Activated CD4-positive, alpha-beta T cell treated with anti-CD3 and anti-CD28 coated beads, Interleukin-2, amount 10 ng/mL, durations not matched to agents 7 days and 5 days (primary cell): Measurements from ENCODE around the gene MLXIPL. TPM values are rescaled to one million over a fixed set of nuclear protein-coding genes. Genes with fewer than 3 reads are reported as not detected.
"Not testable (repeated sequence)": the region's sequence is repeated elsewhere in the genome, so short reads cannot be mapped to it uniquely, and the experiment has no call there.

ENCODE experiments used
- CTCF ChIA-PET: fragments of 350-600 bp; sonication (Branson Sonifier 250); formaldehyde crosslinking; loops from one replicate; lab custom pipeline; 2021; ENCODE audit warnings: antibody characterized with exemption; lab: Charles Lee
- POLR2A ChIA-PET: fragments of 350-600 bp; sonication (Branson Sonifier 250); formaldehyde crosslinking; loops from one replicate; lab custom pipeline; 2021; ENCODE audit warnings: antibody characterized with exemption; lab: Charles Lee
- DNase-seq: peaks from one replicate; pipeline ENCODE4 v3.0.0-alpha.2; 2020
- H3K27ac Mint-ChIP-seq: one replicate; pipeline ENCODE4 v1.8.0; 2021; ENCODE audit warnings: mild to moderate bottlenecking, moderate library complexity, mixed read lengths
- H3K27me3 Mint-ChIP-seq: one replicate; pipeline ENCODE4 v1.8.0; 2021; ENCODE audit warnings: mixed read lengths
- H3K36me3 Mint-ChIP-seq: one replicate; pipeline ENCODE4 v1.8.0; 2021; ENCODE audit warnings: low read depth, mixed read lengths
- H3K4me1 Mint-ChIP-seq: one replicate; pipeline ENCODE4 v1.8.0; 2021; ENCODE audit warnings: mixed read lengths
- H3K4me3 Mint-ChIP-seq: one replicate; pipeline ENCODE4 v1.8.0; 2021; ENCODE audit warnings: mild to moderate bottlenecking, moderate library complexity, mixed read lengths
- H3K9me3 Mint-ChIP-seq: one replicate; pipeline ENCODE4 v1.8.0; 2021; ENCODE audit warnings: mixed read lengths
- total RNA-seq, 2 experiments: library from RNA; stranded (reverse); gene quantifications; one replicate each; pipeline ENCODE4 v1.2.3, GENCODE V29; 2021

MLXIPL gene
- total RNA-seq, 2 experiments from 2014 or later = not detected

DNA sequence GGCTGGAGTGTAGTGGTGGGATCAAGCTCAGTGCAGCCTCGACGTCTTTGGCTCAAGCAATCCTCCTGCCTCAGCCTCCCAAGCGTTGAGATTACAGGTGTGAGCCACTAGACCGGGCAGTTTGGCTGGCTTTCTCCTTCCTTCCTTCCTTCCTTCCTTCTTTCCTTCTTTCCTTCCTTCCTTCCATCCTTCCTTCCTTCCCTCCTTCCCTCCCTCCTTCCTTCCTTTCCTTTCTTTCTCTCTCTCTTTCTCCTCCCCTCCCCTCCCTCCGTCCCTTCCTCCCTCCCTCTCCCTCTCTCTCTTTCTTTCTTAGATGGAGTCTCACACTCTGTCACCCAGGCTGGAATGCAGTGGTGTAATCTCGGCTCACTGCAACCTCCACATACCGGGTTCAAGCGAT, 35.7 kb upstream of the MLXIPL start:
- no peak for DNase-seq
- POLR2A ChIA-PET = no interaction called here
- H3K27me3 Mint-ChIP-seq = peaks cover 18% of the 10 kb centered on the region
- H3K9me3 Mint-ChIP-seq = peaks cover 7% of the 10 kb centered on the region
- CTCF ChIA-PET = interaction anchor here (0.7 kb wide), 1 partner anchor 38 kb away, joined by 3 read pairs; no protein-coding TSS in a partner anchor
- no peaks in the 10 kb centered on the region for H3K36me3 Mint-ChIP-seq
- H3K4me3 Mint-ChIP-seq = no peak overlapping the region
- no peaks in the 10 kb centered on the region for H3K4me1 Mint-ChIP-seq
- H3K27ac Mint-ChIP-seq = no peak overlapping the region

DNA sequence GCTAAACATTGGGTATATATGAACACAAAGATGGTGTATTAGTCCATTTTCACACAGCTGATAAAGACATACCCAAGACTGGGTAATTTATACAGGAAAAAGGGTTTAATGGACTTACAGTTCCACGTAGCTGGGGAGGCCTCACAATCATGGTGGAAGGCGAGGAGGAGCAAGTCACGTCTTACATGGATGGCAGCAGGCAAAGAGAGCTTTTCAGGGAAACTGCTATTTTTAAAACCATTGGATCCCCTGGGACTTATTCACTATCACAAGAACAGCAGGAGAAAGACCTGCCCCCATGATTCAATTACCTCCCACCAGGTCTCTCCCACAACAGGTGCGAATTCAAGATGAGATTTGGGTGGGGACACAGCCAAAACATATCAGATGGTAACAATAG, 31.0 kb upstream of the MLXIPL start:
- H3K9me3 Mint-ChIP-seq, H3K4me3 Mint-ChIP-seq, POLR2A ChIA-PET, H3K4me1 Mint-ChIP-seq, H3K27ac Mint-ChIP-seq, H3K36me3 Mint-ChIP-seq, DNase-seq: not testable (repeated sequence)
- peaks cover 21% of the 10 kb centered on the region for H3K27me3 Mint-ChIP-seq
- CTCF ChIA-PET = interaction anchor here (0.5 kb wide), 1 partner anchor 876 kb away, joined by 3 read pairs; no protein-coding TSS in a partner anchor

DNA sequence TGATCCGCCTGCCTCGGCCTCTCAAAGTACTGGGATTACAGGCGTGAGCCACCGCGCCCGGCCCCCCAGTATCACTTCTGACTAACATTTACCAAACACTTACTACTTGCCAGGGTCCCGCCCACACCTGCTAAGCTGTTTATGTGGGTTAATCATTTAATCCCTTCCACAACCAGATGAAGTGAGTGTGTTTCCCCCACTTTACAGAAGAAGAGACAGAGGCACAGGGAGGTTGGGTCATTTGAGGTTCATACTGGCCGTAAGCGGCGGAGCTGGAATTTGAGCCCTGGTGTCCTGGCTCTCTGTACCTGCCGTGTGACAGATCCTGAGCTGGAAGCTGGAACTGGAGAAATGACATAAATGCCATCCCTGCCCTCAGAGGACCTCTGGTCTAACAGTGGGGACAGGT, 28.2 kb upstream of the MLXIPL start:
- DNase-seq = no peak
- H3K27ac Mint-ChIP-seq = no peak overlapping the region
- H3K4me1 Mint-ChIP-seq = peaks cover 8% of the 10 kb centered on the region
- no peaks in the 10 kb centered on the region for H3K36me3 Mint-ChIP-seq
- H3K27me3 Mint-ChIP-seq = peaks cover 38% of the 10 kb centered on the region
- CTCF ChIA-PET = no interaction called here
- POLR2A ChIA-PET = interaction anchor here (0.7 kb wide), 1 partner anchor 225 kb away, joined by 9 read pairs; no protein-coding TSS in a partner anchor
- H3K9me3 Mint-ChIP-seq = no peaks in the 10 kb centered on the region
- H3K4me3 Mint-ChIP-seq = no peak overlapping the region

DNA sequence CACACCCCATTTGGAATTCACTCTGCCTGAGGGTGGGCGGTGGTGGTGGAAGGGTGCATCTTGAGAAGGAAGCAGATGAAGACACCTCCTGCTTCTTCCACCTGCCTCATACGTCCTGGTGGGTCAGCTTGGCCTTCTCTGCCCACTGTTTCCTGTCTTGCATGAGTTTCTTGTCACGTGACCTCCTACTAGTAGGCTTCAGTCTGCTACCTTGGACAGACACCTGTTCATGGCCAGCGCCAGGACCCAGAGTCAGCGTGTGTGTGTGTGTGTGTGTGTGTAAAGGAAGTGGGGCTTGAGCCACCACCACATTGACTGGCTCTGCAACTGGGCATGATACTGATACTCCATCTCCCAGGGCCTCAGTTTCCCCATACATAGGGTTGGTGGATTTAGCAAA, 26.2 kb upstream of the MLXIPL start:
- Mint-ChIP-seq H3K27ac (no peak overlapping the region), H3K9me3 (no peaks in the 10 kb centered on the region), H3K36me3 (no peaks in the 10 kb centered on the region), H3K4me1 (peaks cover 8% of the 10 kb centered on the region), H3K27me3 (peaks cover 52% of the 10 kb centered on the region), H3K4me3 (no peak overlapping the region)
- ChIA-PET CTCF (no interaction called here), POLR2A (no interaction called here)
- DNase-seq = no peak

DNA sequence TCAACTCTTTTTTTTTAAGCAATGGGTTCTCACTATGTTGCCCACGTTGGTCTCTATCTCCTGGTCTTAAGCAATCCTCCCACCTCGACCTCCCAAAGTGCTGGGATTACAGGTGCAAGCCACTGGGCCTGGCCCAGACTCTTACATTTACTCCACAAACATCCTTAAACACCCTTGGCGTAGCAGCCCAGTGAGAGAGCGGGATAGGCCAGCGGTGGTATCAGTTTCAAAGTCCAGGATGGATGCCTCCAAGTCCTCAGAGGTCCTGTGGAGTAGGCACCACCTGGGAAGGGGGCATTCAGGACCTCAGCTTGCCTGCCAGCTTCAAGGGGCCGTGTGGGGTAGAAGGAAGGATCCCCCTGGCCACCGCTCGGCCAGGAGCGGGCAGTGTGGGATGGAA, 25.3 kb upstream of the MLXIPL start:
- DNase-seq = no peak
- no peak overlapping the region for H3K27ac Mint-ChIP-seq
- POLR2A ChIA-PET = no interaction called here
- H3K4me1 Mint-ChIP-seq = peaks cover 8% of the 10 kb centered on the region
- H3K36me3 Mint-ChIP-seq = no peaks in the 10 kb centered on the region
- H3K9me3 Mint-ChIP-seq = no peaks in the 10 kb centered on the region
- no peak overlapping the region for H3K4me3 Mint-ChIP-seq
- H3K27me3 Mint-ChIP-seq = peaks cover 57% of the 10 kb centered on the region
- CTCF ChIA-PET = interaction anchor here (0.6 kb wide), 1 partner anchor 53 kb away, joined by 3 read pairs; no protein-coding TSS in a partner anchor

DNA sequence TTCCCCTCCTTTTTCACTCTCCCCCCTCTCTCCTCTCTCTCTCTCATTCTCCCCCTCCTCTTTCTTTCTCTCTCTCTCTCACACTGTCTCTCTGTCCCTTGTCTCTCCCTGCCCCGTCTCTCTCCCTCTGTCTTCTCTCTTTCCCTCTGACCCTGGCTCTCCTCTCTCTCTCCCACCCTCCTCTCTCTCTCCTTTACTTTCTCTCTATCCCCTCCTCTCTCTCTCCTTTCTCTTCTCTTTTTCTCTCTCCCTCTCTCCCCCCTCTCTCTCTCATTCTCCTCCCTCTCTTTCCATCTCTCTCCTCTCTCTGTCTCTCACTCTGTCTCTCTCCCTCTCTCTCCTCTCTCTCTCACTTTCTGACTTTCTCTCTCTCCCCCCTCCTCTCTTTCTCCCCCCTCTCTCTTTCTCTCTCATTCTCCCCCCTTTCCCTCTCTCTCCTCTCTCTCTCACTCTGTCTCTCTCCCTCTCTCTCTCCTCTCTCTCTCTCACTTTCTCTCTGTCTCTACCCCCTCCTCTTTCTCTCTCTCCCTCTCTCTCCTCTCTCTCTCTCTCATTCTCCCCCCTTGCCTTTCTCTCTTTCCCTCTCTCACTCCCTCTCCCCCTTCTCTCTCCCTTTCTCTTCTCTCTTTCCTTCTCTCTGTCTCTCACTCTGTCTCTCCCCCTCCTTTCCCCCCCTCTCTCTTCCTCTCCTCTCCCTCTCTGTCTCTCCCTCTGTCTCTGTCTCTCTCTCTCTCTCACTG, 24.4 kb upstream of the MLXIPL start:
- Mint-ChIP-seq H3K27ac (peak overlapping the region; percentile 25), H3K27me3 (peaks cover 59% of the 10 kb centered on the region), H3K4me3 (no peak overlapping the region), H3K4me1 (peaks cover 8% of the 10 kb centered on the region), H3K36me3 (no peaks in the 10 kb centered on the region), H3K9me3 (no peaks in the 10 kb centered on the region)
- no peak for DNase-seq
- ChIA-PET POLR2A (no interaction called here), CTCF (interaction anchor here (0.6 kb wide), 1 partner anchor 54 kb away, joined by 3 read pairs; no protein-coding TSS in a partner anchor)

DNA sequence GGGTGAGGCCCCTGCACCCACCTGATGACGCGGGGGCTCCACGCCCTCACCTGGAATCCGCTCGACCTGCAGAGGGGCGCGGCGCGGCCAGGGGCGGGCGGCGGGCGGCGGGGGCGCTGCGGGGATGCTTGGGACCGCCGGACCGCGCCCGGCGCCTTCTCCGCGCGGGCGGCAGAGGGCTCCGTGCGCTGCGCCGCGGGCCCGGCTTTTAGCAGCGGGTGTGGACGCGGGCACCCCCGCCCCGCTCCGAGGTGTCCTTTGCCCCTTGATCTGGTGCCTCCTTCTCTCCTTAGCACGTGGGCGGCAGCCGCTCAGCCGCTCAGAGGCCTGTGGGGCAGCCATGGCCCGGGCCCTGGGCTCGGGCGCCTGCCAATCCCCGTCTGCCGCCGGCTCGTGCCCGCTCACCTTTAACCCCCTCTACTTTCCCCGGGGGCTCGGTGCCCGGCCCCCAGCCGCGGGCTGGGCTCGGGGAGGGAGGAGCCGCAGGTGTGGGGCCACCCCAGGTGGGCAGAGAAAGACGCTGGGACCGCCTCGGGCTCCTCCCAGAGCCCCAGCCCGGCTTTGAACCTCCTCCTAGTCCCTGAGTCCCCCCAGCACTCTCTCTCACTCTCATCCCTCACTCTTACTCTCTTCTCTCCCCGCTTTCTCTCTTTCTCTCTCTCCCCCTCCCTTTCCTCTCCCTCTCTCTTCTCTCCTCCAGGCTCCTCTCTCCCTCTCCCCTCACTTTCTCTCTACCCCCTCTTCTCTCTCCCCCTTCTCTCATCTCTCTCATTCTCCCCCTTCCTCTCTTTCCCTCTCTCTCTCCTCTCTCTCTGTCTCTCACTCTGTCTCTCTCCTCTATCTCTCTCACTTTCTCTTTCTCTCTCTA, 23.6 kb upstream of the MLXIPL start:
- Mint-ChIP-seq H3K4me3 (no peak overlapping the region), H3K27ac (peak overlapping the region; percentile 25), H3K36me3 (no peaks in the 10 kb centered on the region), H3K4me1 (peaks cover 8% of the 10 kb centered on the region), H3K27me3 (peaks cover 56% of the 10 kb centered on the region), H3K9me3 (no peaks in the 10 kb centered on the region)
- ChIA-PET POLR2A (no interaction called here), CTCF (no interaction called here)
- no peak for DNase-seq

DNA sequence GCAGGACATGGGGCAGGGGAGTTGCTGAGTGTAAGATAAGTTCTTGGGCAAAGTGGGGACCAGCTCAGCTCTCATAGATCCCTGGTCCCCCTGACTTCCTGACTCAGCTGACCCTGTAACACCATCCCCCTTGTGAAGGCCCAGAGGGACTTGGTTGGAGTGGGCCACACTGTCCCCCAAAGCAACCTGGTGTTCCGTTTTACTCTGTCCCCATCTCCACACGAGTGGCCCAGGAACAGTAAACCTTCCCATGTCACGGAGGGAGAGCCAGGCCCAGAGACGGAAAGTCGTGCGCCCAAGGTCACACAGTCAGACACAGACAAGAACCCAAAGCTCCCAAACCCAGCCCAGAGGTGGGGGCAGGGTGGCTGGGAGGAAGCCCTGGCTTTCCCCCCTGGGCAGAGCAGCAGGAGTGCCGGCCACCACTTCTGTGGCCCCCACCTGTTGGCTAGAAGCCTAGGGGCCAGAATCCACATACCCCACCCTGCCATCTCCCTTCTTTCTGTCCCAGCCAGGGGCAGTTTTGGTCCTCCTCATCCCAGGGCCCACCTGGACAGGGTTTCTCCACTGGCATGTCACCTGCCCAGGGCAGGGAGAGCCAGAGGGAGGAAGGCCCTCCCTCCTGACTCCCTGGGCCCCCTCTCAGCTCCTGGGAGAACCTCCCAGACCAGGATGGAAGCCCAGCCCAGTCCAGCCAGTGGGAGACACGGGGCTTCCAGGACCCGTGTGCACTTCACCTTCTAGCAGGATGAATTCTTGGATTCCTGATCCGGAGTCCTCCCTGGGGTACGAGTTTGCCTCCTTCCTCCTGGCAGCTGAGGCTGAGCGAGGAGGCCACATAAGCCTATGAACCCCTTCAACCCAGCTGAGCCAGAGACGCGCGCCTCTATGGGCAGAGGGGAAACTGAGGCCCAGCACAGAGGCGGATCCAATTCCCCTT, 22.7 kb upstream of the MLXIPL start:
- H3K36me3 Mint-ChIP-seq = no peaks in the 10 kb centered on the region
- POLR2A ChIA-PET = no interaction called here

DNA sequence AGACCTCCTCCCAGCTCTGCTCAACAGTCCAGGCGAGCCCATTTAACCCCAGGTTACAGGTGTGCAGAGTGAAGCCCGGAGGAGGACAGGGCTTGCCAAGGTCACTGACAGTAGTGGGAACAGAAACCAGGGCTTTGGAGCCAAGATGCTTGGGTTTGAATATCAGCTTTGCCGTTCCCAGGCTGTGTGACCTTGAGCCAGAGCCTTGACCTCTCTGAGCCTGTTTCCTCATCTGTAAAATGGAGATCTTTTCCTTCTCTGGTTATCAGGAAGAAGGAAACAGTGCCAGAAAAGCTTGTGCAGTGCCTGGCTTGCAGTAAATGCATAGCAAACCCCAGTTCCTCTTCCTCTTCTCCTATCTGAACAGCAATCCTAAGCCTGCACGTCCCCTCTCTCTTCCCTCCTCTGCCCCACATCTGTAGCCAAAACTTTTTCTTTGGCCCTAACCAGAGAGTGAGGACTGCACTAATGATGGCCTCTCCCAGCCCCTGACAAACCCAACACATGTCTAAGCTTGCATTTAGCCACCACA, 21.4 kb upstream of the MLXIPL start:
- CTCF ChIA-PET = interaction anchor here (0.6 to 1.2 kb wide), 4 partner anchors 9 to 382 kb away, joined by 3 read pairs; no protein-coding TSS in a partner anchor
- Mint-ChIP-seq H3K9me3 (no peaks in the 10 kb centered on the region), H3K36me3 (no peaks in the 10 kb centered on the region), H3K4me1 (peaks cover 8% of the 10 kb centered on the region), H3K27ac (no peak overlapping the region), H3K4me3 (no peak overlapping the region), H3K27me3 (peaks cover 46% of the 10 kb centered on the region)
- POLR2A ChIA-PET = no interaction called here
- no peak for DNase-seq

More for the DNA sequence above, 22.7 kb upstream of the MLXIPL start:
- Mint-ChIP-seq H3K27me3 (peaks cover 51% of the 10 kb centered on the region), H3K4me3 (no peak overlapping the region), H3K4me1 (peaks cover 8% of the 10 kb centered on the region), H3K9me3 (no peaks in the 10 kb centered on the region), H3K27ac (no peak overlapping the region)
- no peak for DNase-seq
- CTCF ChIA-PET = interaction anchor here (1.1 kb wide), 1 partner anchor 88 kb away, joined by 3 read pairs; no protein-coding TSS in a partner anchor

DNA sequence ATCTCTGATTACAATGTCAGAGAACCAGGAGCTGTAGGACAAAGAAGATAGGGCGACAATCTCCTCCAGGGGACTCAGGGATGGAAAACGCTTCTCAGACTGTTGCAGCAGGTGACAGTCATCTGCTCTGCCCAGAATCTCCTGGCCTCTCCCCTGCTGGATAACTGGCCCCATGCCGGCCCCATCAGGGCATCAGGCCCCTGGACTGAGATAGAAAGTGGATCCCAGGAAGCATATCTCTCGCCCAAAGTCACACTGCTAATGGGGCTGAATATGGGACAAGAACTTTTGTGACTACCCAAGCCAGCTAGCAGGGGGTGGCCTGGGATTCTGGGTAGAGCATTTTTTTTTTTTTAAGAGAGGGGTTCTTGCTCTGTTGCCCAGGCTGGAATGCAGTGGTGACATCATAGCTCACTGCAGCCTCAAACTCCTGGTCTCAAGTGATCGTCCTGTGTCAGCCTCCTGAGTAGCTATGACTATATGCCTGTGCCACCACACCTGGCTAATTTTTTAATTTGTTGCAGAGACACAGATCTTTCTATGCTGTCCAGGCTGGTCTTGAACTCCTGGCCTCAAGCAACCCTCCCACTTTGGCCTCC, 20.5 kb upstream of the MLXIPL start:
- no peaks in the 10 kb centered on the region for H3K36me3 Mint-ChIP-seq
- CTCF ChIA-PET = no interaction called here
- POLR2A ChIA-PET = no interaction called here
- no peaks in the 10 kb centered on the region for H3K9me3 Mint-ChIP-seq
- no peak overlapping the region for H3K27ac Mint-ChIP-seq
- peaks cover 8% of the 10 kb centered on the region for H3K4me1 Mint-ChIP-seq
- H3K4me3 Mint-ChIP-seq = no peak overlapping the region
- DNase-seq = no peak
- peaks cover 40% of the 10 kb centered on the region for H3K27me3 Mint-ChIP-seq

DNA sequence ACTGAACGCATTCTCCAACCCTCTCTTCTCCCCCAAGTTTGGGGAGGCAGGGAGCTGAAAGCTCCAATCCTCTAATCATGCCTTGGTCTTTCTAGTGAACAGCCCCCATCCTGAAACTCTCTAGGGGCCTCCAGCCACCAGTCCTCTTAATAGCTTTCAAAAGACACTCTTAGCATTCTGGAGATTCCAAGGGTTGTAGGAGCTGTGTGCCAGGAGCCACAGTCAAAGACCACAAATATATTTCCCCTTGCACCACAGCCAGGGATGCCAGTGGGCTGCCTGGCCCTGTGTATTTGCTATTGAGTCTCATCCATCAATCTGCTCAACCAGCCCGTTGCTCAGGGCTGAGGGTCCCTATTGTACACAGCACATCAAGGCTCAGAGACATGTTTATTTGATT, 18.5 kb upstream of the MLXIPL start:
- ChIA-PET POLR2A (no interaction called here), CTCF (no interaction called here)
- Mint-ChIP-seq H3K9me3 (no peaks in the 10 kb centered on the region), H3K27ac (no peak overlapping the region), H3K4me1 (no peaks in the 10 kb centered on the region), H3K4me3 (no peak overlapping the region), H3K36me3 (no peaks in the 10 kb centered on the region), H3K27me3 (peaks cover 29% of the 10 kb centered on the region)
- DNase-seq = no peak

DNA sequence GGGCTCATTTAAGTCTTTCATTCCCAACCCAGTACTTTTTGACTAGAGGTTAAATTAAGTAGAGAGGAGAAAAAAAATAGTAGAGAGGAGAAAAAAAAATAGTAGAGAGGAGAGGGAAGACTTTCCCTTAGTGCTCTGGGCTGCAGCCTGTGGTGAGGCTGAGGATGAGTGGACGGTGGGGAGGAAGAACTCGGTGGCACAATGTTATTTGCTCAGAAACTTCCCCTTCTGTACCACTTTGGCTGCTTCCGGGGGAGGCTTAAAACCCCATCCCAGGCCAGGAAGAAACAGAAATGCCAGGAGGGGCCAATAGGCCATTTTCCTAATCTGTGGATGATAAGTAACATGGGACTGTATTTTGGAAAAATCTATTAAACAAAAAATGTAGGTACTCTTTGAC, 14.6 kb upstream of the MLXIPL start:
- ChIA-PET CTCF (interaction anchor here (0.8 kb wide), 1 partner anchor 99 kb away, joined by 3 read pairs; no protein-coding TSS in a partner anchor), POLR2A (no interaction called here)
- no peak for DNase-seq
- Mint-ChIP-seq H3K27me3 (peaks cover 15% of the 10 kb centered on the region), H3K36me3 (no peaks in the 10 kb centered on the region), H3K27ac (no peak overlapping the region), H3K4me1 (no peaks in the 10 kb centered on the region), H3K9me3 (no peaks in the 10 kb centered on the region), H3K4me3 (no peak overlapping the region)
